Mononuclear cell (primary cell): ENCODE measurements around the gene NBPF26. TPM values are rescaled to one million over a fixed set of nuclear protein-coding genes. Genes with fewer than 3 reads are reported as not detected.
"Not testable (repeated sequence)": the region's sequence is repeated elsewhere in the genome, so short reads cannot be mapped to it uniquely, and the experiment has no call there.

Source experiments
- H3K27me3 ChIP-seq: 2 replicates; pipeline ENCODE4 v1.6.0; 2011; ENCODE audit warnings: low read length, control low read depth; ENCODE audit not compliant: insufficient read depth
- H3K4me1 ChIP-seq: 2 replicates; pipeline ENCODE4 v1.5.1; 2011; ENCODE audit warnings: mild to moderate bottlenecking, low read length, control low read depth; ENCODE audit not compliant: insufficient read depth
- H3K4me3 ChIP-seq: 2 replicates; pipeline ENCODE4 v1.5.1; 2011; ENCODE audit warnings: mild to moderate bottlenecking, low read length, moderate library complexity
- H3K9me3 ChIP-seq: 2 replicates; pipeline ENCODE4 v1.5.1; 2011; ENCODE audit warnings: low read depth, mild to moderate bottlenecking, control low read depth, low read length
- total RNA-seq: library from RNA; depleted of rRNA; stranded (reverse); fragments of >200 nt; gene quantifications from one replicate; pipeline ENCODE4 v1.2.3, GENCODE V29; 2012

Gene NBPF26
- 36.6 TPM for total RNA-seq

- H3K9me3 ChIP-seq, H3K4me1 ChIP-seq, H3K4me3 ChIP-seq: not testable (repeated sequence)
Measured at GRCh38 chr1:120723715-120724402, at the start of gene NBPF26. Gene NBPF26 (plus strand): TSS chr1:120723945.

GRCh38 chr1:120680106-120680819 is 43.5 kb upstream of the NBPF26 start:
- not testable (repeated sequence) for H3K4me1 ChIP-seq, H3K27me3 ChIP-seq, H3K4me3 ChIP-seq, H3K9me3 ChIP-seq

More at GRCh38 chr1:120723715-120724402, at the start of gene NBPF26:
- H3K27me3 ChIP-seq: not testable (repeated sequence)

GRCh38 chr1:120680938-120681337 is 42.8 kb upstream of the NBPF26 start:
- not testable (repeated sequence) for H3K27me3 ChIP-seq, H3K9me3 ChIP-seq, H3K4me3 ChIP-seq, H3K4me1 ChIP-seq

- H3K9me3 ChIP-seq, H3K27me3 ChIP-seq, H3K4me1 ChIP-seq, H3K4me3 ChIP-seq: not testable (repeated sequence)
Measured at GRCh38 chr1:120684397-120684796, 39.3 kb upstream of the NBPF26 start.

GRCh38 chr1:120685622-120686021 is 38.1 kb upstream of the NBPF26 start:
- H3K9me3 ChIP-seq, H3K4me1 ChIP-seq, H3K27me3 ChIP-seq, H3K4me3 ChIP-seq: not testable (repeated sequence)

- not testable (repeated sequence) for H3K9me3 ChIP-seq, H3K4me1 ChIP-seq, H3K4me3 ChIP-seq, H3K27me3 ChIP-seq
Measured at GRCh38 chr1:120687250-120687649, 36.5 kb upstream of the NBPF26 start.

- H3K9me3 ChIP-seq, H3K4me1 ChIP-seq: not testable (repeated sequence)
Measured at GRCh38 chr1:120700807-120701562, 22.8 kb upstream of the NBPF26 start.

GRCh38 chr1:120723358-120723714 is 409 bp upstream of the NBPF26 start:
- H3K27me3 ChIP-seq, H3K4me1 ChIP-seq, H3K4me3 ChIP-seq, H3K9me3 ChIP-seq: not testable (repeated sequence)

More at GRCh38 chr1:120700807-120701562, 22.8 kb upstream of the NBPF26 start:
- not testable (repeated sequence) for H3K27me3 ChIP-seq, H3K4me3 ChIP-seq

GRCh38 chr1:120724507-120724906 is 762 bp downstream of the NBPF26 start:
- not testable (repeated sequence) for H3K27me3 ChIP-seq, H3K9me3 ChIP-seq, H3K4me3 ChIP-seq, H3K4me1 ChIP-seq

- not testable (repeated sequence) for H3K27me3 ChIP-seq, H3K9me3 ChIP-seq, H3K4me1 ChIP-seq, H3K4me3 ChIP-seq
Measured at GRCh38 chr1:120728811-120729210, 5.1 kb downstream of the NBPF26 start.

GRCh38 chr1:120769090-120769489 is 45.3 kb downstream of the NBPF26 start:
- H3K4me3 ChIP-seq, H3K9me3 ChIP-seq, H3K4me1 ChIP-seq, H3K27me3 ChIP-seq: not testable (repeated sequence)

GRCh38 chr1:120805452-120805851 is 81.7 kb downstream of the NBPF26 start:
- H3K4me3 ChIP-seq, H3K4me1 ChIP-seq, H3K9me3 ChIP-seq, H3K27me3 ChIP-seq: not testable (repeated sequence)

GRCh38 chr1:120811822-120812221 is 88.1 kb downstream of the NBPF26 start:
- not testable (repeated sequence) for H3K27me3 ChIP-seq, H3K4me3 ChIP-seq, H3K9me3 ChIP-seq, H3K4me1 ChIP-seq

- H3K9me3 ChIP-seq, H3K4me1 ChIP-seq, H3K27me3 ChIP-seq, H3K4me3 ChIP-seq: not testable (repeated sequence)
Measured at GRCh38 chr1:120825051-120825450, 101.3 kb downstream of the NBPF26 start.

GRCh38 chr1:120826623-120827022 is 102.9 kb downstream of the NBPF26 start:
- H3K27me3 ChIP-seq, H3K9me3 ChIP-seq, H3K4me1 ChIP-seq, H3K4me3 ChIP-seq: not testable (repeated sequence)
